Fibroblast of mammary gland (primary cell): ENCODE results near the gene EXD2.

Experiments used
- DNase-seq: peaks from one replicate; pipeline ENCODE4 v3.0.0-alpha.2; 2010; ENCODE audit warnings: low read depth
- H3K4me3 ChIP-seq: 2 replicates; pipeline ENCODE4 v1.5.1; 2011; ENCODE audit warnings: low read depth, mild to moderate bottlenecking, low read length, moderate library complexity; ENCODE audit not compliant: control insufficient read depth
- TF ChIP-seq, protein P1 (sequence below): conservative IDR thresholded peaks from 2 replicates; pipeline ENCODE4 v1.5.1; 2011; ENCODE audit warnings: low read depth, low read length, inconsistent platforms; ENCODE audit not compliant: control insufficient read depth, insufficient read depth

Gene EXD2

DNA sequence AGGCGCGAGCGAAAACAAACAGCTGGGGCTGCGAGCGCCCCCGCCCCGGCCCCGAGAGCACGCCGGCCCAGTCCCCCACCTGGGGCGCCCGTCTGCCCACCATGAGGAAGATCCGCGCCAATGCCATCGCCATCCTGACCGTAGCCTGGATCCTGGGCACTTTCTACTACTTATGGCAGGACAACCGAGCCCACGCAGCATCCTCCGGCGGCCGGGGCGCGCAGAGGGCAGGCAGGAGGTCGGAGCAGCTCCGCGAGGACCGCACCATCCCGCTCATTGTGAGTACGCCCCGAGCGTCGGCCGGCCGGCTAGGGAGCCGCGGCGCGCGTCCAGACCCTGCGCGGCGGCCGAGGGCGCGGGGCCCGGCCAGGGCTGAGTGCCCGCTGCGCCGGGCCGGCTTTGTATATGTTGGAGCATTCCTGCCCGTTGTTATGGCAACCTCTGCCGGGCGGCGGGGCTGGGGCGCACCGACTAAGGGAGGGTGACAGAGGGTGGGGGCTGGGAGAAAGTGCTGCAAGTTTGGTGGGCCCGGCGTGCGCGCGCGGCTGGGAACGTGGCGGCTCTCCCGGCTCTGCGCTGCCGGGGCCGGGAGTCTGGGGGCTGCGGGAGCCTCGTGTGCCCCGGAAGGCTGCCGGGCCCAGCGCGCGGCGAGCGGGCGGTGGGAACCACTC, 69.0 kb downstream of the EXD2 start:
- DNase-seq, result no peak
- peak overlapping the region; percentile 40 for H3K4me3 ChIP-seq
- TF ChIP-seq, protein P1, sequence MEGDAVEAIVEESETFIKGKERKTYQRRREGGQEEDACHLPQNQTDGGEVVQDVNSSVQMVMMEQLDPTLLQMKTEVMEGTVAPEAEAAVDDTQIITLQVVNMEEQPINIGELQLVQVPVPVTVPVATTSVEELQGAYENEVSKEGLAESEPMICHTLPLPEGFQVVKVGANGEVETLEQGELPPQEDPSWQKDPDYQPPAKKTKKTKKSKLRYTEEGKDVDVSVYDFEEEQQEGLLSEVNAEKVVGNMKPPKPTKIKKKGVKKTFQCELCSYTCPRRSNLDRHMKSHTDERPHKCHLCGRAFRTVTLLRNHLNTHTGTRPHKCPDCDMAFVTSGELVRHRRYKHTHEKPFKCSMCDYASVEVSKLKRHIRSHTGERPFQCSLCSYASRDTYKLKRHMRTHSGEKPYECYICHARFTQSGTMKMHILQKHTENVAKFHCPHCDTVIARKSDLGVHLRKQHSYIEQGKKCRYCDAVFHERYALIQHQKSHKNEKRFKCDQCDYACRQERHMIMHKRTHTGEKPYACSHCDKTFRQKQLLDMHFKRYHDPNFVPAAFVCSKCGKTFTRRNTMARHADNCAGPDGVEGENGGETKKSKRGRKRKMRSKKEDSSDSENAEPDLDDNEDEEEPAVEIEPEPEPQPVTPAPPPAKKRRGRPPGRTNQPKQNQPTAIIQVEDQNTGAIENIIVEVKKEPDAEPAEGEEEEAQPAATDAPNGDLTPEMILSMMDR, result no peak

DNA sequence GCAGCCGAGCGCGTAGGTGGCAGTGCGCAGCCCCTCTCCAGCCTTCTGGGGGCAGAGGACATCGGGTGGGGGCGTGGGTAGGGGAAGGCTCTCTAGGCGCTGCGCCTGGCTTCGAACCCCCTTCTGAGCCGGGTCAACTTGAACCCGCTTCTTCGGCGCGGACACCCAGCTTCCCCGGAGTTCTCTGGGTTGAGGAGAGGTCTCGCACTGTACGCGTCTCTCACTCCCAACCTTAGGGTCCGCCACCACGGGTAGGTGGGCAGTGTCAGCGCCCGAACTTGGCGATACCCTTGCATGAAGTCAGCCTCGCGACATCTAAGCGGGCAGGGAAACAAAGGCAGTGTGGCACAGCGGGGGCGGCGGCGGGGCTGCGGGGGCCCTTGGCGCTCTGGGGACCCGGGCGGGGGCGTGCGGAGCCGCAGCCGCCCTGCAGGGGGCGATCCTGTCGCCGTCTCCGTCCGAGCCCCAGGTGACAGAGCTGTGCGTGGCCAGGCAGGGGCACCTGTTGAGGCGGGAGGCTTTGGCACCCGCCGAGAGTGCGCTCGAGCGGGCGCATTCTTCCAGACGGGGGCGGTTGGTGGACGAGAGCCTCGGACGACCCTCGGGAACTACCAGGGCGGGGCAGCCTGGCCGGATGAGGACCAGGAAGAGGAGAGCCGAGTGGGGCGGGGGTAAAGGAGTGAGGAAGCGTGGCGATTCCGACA, 69.7 kb downstream of the EXD2 start:
- H3K4me3 ChIP-seq, result peak overlapping the region; percentile 10
- DNase-seq, result no peak
- TF ChIP-seq, protein P1, result peak; percentile 15

DNA sequence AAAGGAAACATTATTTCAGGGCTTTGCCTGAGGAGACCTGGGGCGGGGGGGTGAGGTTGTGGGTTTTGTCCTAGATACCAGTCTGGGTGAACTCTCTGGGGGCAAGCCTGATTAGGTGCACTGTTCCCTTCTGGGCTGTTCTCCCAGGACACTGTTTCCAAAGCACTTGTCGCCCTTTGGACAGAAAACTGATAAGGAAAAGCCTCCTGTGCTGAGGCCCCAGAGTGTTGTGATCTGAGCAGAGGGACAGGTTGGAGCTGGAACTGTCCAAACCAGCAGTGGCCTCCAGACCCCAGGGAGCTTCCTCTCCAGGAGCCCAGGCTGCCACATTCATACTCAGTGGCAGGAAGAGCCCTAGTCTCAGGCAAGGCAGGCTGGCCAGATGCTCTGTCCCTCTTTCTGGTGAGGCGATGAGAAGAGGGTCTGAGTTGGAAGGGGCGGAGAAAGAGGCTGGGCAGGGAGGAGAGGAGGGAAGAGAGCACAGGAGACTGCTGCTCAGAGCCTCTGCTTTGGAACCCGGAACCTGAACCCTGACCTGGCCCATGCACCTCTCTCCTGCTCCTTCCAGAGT, 70.5 kb downstream of the EXD2 start:
- no peak overlapping the region for H3K4me3 ChIP-seq
- no peak for DNase-seq
- TF ChIP-seq, protein P1, result no peak

DNA sequence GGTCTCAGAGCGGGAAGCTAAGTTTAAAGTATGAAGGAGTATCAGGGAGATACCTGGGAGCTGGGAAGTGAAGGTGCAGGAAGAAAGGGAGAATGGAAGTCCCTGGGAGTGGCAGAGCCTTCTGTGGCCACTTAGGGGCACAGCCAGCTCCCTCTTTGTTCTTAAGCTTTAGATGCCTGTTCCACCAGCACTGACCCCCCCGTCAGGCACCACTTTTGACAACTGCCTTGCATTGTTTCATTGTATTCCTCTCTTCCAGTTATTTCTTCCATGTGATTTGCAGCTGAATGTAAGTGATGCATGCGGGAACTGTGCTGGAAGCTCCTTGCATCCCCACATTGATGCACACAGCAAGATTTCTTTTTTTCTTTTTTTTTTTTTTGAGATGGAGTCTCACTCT, 71.2 kb downstream of the EXD2 start:
- TF ChIP-seq, protein P1, result no peak
- H3K4me3 ChIP-seq, result no peak overlapping the region
- no peak for DNase-seq

DNA sequence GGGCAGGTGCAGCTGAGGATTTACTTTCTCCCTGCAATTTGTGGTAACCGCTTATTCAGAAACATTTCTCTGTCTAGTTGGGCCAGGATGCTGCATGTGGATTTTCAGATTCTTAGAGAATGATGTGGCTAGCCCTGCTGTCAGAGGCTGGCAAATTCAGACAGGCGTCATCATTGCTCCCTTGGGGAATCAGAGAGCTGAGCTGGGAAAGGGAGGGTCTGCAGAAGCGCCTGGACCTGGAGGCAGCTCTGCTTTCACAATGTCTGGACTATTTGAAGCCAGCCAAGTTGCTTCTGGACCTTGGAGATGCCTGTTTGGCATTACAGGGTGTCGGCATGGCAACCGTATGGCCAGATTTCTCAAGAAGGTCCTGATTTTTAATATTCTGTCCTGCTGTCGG, 72.1 kb downstream of the EXD2 start:
- H3K4me3 ChIP-seq, result no peak overlapping the region
- DNase-seq, result peak; percentile 99
- TF ChIP-seq, protein P1, result no peak

DNA sequence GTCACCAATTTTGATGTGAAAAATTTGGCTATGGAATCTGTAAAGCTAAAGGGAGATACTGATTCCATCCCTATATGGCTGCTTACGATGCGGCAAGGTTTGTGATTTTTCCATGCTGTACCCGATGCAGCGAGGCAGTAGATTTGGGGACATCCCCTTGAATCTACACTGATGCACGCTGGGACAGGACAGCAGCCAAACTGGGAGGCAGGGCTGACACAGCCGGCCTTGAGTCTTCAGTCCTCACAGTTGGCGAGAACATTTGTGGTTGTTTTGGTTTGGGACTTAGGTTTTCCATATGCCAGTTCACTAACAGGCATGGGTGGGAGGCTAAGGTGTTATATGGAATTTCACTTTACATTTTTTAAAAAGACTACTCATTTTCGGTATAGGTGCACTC, 72.5 kb downstream of the EXD2 start:
- TF ChIP-seq, protein P1, result no peak
- H3K4me3 ChIP-seq, result no peak overlapping the region
- DNase-seq, result peak; percentile 29
